ENCODE data around the gene COL6A1.

COL6A1 gene

GRCh38 chr21:45941717-45942546 is 39.6 kb upstream of the COL6A1 start:
- H3K79me2 ChIP-seq (ENCODE audit: insufficient read depth, low read length), result no peaks in the 10 kb centered on the region
- H3K9me2 ChIP-seq (ENCODE audit: low read depth, low read length), result no peaks in the 10 kb centered on the region
- H3K9ac ChIP-seq (ENCODE audit: low read length), result no peak overlapping the region
- no peak overlapping the region for H3K4me3 ChIP-seq (ENCODE audit: low read depth, low read length, poor library complexity, severe bottlenecking)
- no peaks in the 10 kb centered on the region for H3K36me3 ChIP-seq (ENCODE audit: insufficient read depth, low read length)
- no peaks in the 10 kb centered on the region for H4K20me1 ChIP-seq (ENCODE audit: insufficient read depth, low read length)
- H3K27ac ChIP-seq (ENCODE audit: low read depth, low read length, poor library complexity, severe bottlenecking), result no peak overlapping the region
- H3F3A ChIP-seq (ENCODE audit: insufficient read depth, low read length), result no peaks in the 10 kb centered on the region
- TF ChIP-seq EZH2 (IDR thresholded peaks at IDR 0.05; ENCODE audit: borderline replicate concordance, low read length) (no peak), CTCF (IDR thresholded peaks at IDR 0.05; ENCODE audit: low read length) (no peak)
- no peak overlapping the region for H3K4me2 ChIP-seq (ENCODE audit: low read length)
- H3K9me3 ChIP-seq (ENCODE audit: low read length), result no peaks in the 10 kb centered on the region
- H3K27me3 ChIP-seq (ENCODE audit: insufficient read depth, low read length), result no peaks in the 10 kb centered on the region
- H3K4me1 ChIP-seq (ENCODE audit: insufficient read depth, low read length, severe bottlenecking), result no peaks in the 10 kb centered on the region
- no peak overlapping the region for H2AFZ ChIP-seq (ENCODE audit: low read length)

- Histone ChIP-seq H3K4me1 (ENCODE audit: insufficient read depth, low read length, severe bottlenecking) (no peaks in the 10 kb centered on the region), H3K4me2 (ENCODE audit: low read length) (no peak overlapping the region)
- TF ChIP-seq EZH2 (IDR thresholded peaks at IDR 0.05; ENCODE audit: borderline replicate concordance, low read length), result no peak
- no peak for TF ChIP-seq CTCF (IDR thresholded peaks at IDR 0.05; ENCODE audit: low read length)
Observed at GRCh38 chr21:45942755-45943629, 38.6 kb upstream of the COL6A1 start.

DNA sequence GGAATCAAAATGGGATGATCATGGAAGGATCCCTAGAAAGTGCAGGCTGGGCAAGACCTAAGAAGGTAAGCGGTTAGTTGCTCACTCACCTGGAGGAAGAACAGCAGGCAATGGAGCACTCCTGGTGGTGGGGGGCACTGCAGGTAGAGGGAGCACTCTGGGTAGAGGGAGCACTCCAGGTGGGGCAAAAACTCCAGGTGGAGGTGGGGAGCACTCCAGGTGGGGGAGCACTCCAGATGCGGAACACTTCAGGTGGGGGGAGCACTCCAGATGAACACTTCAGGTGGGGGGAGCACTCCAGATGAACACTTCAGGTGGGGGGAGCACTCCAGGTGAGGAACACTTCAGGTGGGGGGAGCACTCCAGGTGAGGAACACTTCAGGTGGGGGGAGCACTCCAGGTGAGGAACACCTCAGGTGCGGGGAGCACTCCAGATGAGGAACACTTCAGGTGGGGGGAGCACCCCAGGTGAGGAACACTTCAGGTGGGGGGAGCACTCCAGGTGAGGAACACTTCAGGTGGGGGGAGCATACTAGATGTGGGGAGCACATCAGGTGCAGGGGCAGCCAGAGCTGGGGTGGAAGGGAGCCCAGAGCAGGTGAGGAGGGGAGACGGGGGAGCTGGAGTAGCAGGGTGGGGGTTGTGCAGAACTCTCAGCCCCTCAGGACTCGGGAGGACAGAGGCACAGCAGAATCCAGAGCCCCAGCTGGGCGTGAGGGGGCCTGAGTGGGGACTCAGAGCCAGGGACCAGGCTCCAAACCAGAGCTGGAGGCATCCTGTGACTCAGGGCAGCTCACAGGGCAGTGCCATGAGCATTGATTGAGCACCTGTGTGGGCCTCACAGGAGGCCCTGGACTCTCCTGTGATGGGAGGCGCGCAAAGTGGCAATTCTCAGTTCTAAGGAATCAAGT is 37.7 kb upstream of the COL6A1 start:
- H3K9me3 ChIP-seq (ENCODE audit: low read length), result no peaks in the 10 kb centered on the region
- H3K4me2 ChIP-seq (ENCODE audit: low read length), result no peak overlapping the region
- H3K4me1 ChIP-seq (ENCODE audit: insufficient read depth, low read length, severe bottlenecking), result no peaks in the 10 kb centered on the region
- H2AFZ ChIP-seq (ENCODE audit: low read length), result no peak overlapping the region
- H3K27ac ChIP-seq (ENCODE audit: low read depth, low read length, poor library complexity, severe bottlenecking), result no peak overlapping the region
- TF ChIP-seq CTCF (IDR thresholded peaks at IDR 0.05; ENCODE audit: low read length), result no peak
- TF ChIP-seq EZH2 (IDR thresholded peaks at IDR 0.05; ENCODE audit: borderline replicate concordance, low read length), result no peak
- no peaks in the 10 kb centered on the region for H3K9me2 ChIP-seq (ENCODE audit: low read depth, low read length)
- H3K79me2 ChIP-seq (ENCODE audit: insufficient read depth, low read length), result no peaks in the 10 kb centered on the region
- H3K36me3 ChIP-seq (ENCODE audit: insufficient read depth, low read length), result no peaks in the 10 kb centered on the region
- no peak overlapping the region for H3K4me3 ChIP-seq (ENCODE audit: low read depth, low read length, poor library complexity, severe bottlenecking)
- H3K9ac ChIP-seq (ENCODE audit: low read length), result no peak overlapping the region
- no peaks in the 10 kb centered on the region for H3F3A ChIP-seq (ENCODE audit: insufficient read depth, low read length)
- no peaks in the 10 kb centered on the region; the same call in 1 of the 2 replicates for H3K27me3 ChIP-seq (ENCODE audit: insufficient read depth, low read length)
- no peaks in the 10 kb centered on the region for H4K20me1 ChIP-seq (ENCODE audit: insufficient read depth, low read length)

More at GRCh38 chr21:45942755-45943629, 38.6 kb upstream of the COL6A1 start:
- Histone ChIP-seq H3K9me2 (ENCODE audit: low read depth, low read length) (no peaks in the 10 kb centered on the region), H3K27me3 (ENCODE audit: insufficient read depth, low read length) (no peaks in the 10 kb centered on the region), H3K9me3 (ENCODE audit: low read length) (no peaks in the 10 kb centered on the region), H4K20me1 (ENCODE audit: insufficient read depth, low read length) (no peaks in the 10 kb centered on the region), H3K9ac (ENCODE audit: low read length) (no peak overlapping the region), H3K4me3 (ENCODE audit: low read depth, low read length, poor library complexity, severe bottlenecking) (no peak overlapping the region), H3K36me3 (ENCODE audit: insufficient read depth, low read length) (no peaks in the 10 kb centered on the region), H3K79me2 (ENCODE audit: insufficient read depth, low read length) (no peaks in the 10 kb centered on the region), H2AFZ (ENCODE audit: low read length) (no peak overlapping the region), H3F3A (ENCODE audit: insufficient read depth, low read length) (no peaks in the 10 kb centered on the region), H3K27ac (ENCODE audit: low read depth, low read length, poor library complexity, severe bottlenecking) (no peak overlapping the region)
